CD4-positive, alpha-beta T cell treated with Interleukin-6 at 100 ng/mL for 8 hours (primary cell): Measurements from ENCODE around the gene REV3L.
"Not testable (repeated sequence)": the region's sequence is repeated elsewhere in the genome, so short reads cannot be mapped to it uniquely, and the experiment has no call there.

Experiments
- DNase-seq: peaks from one replicate; pipeline ENCODE4 v3.0.0-alpha.2; 2020; ENCODE audit warnings: mixed read lengths, low spot score

Gene REV3L

GRCh38 chr6:111361648-111362047 lies 121.4 kb downstream of the REV3L start:
- no peak for DNase-seq

GRCh38 chr6:111358454-111358853 lies 124.6 kb downstream of the REV3L start:
- DNase-seq = no peak

GRCh38 chr6:111357705-111358104 lies 125.3 kb downstream of the REV3L start:
- DNase-seq = no peak

- DNase-seq = no peak
Measured at GRCh38 chr6:111356551-111356950, 126.5 kb downstream of the REV3L start.

GRCh38 chr6:111354758-111355555 lies 128.1 kb downstream of the REV3L start:
- no peak for DNase-seq

- DNase-seq = no peak
Measured at GRCh38 chr6:111353912-111354462, 129.0 kb downstream of the REV3L start.

- DNase-seq = no peak
Measured at GRCh38 chr6:111347589-111347988, 135.4 kb downstream of the REV3L start.

- no peak for DNase-seq
Measured at GRCh38 chr6:111342913-111343312, 140.1 kb downstream of the REV3L start.

GRCh38 chr6:111339294-111339693 lies 143.7 kb downstream of the REV3L start:
- no peak for DNase-seq

- no peak for DNase-seq
Measured at GRCh38 chr6:111338843-111339242, 144.2 kb downstream of the REV3L start.

GRCh38 chr6:111337829-111338236 lies 145.2 kb downstream of the REV3L start:
- no peak for DNase-seq

GRCh38 chr6:111329882-111330633 lies 153.0 kb downstream of the REV3L start:
- DNase-seq = no peak

- no peak for DNase-seq
Measured at GRCh38 chr6:111326563-111326962, 156.5 kb downstream of the REV3L start.

- no peak for DNase-seq
Measured at GRCh38 chr6:111322145-111322544, 160.9 kb downstream of the REV3L start.

GRCh38 chr6:111307950-111308349 lies 175.1 kb downstream of the REV3L start:
- not testable (repeated sequence) for DNase-seq

GRCh38 chr6:111307275-111307858 lies 175.7 kb downstream of the REV3L start:
- no peak for DNase-seq

GRCh38 chr6:111306104-111306888 lies 176.7 kb downstream of the REV3L start:
- no peak for DNase-seq

GRCh38 chr6:111301946-111302345 lies 181.1 kb downstream of the REV3L start:
- DNase-seq = no peak

GRCh38 chr6:111300938-111301800 lies 181.8 kb downstream of the REV3L start:
- DNase-seq = not testable (repeated sequence)

GRCh38 chr6:111297776-111298175 lies 185.2 kb downstream of the REV3L start:
- no peak for DNase-seq
